ENCODE measurements around the gene SLCO1C1.

The SLCO1C1 gene

DNA sequence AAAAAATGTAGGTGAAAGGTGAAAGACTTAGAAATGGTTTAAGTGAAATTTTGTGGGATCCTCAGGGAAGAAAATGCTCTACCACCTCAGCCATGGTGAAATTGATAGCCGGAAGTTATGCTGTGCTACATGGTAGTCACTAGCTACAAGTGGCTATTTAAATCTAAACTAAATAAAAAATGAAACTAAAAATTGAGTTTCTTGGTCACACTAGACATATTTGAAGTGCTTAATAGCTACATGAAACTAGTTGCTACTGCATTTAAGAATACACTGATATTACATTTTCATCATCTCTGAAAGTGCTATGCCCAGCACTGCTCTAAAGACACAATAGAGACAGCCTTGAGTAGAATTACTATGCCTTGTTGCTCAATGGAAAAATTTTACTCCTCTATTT lies 105.0 kb downstream of the SLCO1C1 start:
- no peaks in the 10 kb centered on the region for H3K4me1 ChIP-seq
- no peak overlapping the region for H3K4me2 ChIP-seq (ENCODE audit: low read length)
- no peaks in the 10 kb centered on the region for H3K9me3 ChIP-seq (ENCODE audit: control insufficient read depth, low read length)
- no peak overlapping the region for H3K27ac ChIP-seq
- H3K9ac ChIP-seq: no peak overlapping the region
- TF ChIP-seq, protein P1, sequence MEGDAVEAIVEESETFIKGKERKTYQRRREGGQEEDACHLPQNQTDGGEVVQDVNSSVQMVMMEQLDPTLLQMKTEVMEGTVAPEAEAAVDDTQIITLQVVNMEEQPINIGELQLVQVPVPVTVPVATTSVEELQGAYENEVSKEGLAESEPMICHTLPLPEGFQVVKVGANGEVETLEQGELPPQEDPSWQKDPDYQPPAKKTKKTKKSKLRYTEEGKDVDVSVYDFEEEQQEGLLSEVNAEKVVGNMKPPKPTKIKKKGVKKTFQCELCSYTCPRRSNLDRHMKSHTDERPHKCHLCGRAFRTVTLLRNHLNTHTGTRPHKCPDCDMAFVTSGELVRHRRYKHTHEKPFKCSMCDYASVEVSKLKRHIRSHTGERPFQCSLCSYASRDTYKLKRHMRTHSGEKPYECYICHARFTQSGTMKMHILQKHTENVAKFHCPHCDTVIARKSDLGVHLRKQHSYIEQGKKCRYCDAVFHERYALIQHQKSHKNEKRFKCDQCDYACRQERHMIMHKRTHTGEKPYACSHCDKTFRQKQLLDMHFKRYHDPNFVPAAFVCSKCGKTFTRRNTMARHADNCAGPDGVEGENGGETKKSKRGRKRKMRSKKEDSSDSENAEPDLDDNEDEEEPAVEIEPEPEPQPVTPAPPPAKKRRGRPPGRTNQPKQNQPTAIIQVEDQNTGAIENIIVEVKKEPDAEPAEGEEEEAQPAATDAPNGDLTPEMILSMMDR (IDR thresholded peaks at IDR 0.05): no peak
- no peaks in the 10 kb centered on the region for H3K79me2 ChIP-seq
- H3K36me3 ChIP-seq (ENCODE audit: control insufficient read depth, insufficient read depth, low read length): no peaks in the 10 kb centered on the region
- H2AFZ ChIP-seq: no peak overlapping the region
- H3K4me3 ChIP-seq (ENCODE audit: low read depth, low read length): no peak overlapping the region
- no peaks in the 10 kb centered on the region for H3K27me3 ChIP-seq (ENCODE audit: control insufficient read depth, insufficient read depth, low read length)

DNA sequence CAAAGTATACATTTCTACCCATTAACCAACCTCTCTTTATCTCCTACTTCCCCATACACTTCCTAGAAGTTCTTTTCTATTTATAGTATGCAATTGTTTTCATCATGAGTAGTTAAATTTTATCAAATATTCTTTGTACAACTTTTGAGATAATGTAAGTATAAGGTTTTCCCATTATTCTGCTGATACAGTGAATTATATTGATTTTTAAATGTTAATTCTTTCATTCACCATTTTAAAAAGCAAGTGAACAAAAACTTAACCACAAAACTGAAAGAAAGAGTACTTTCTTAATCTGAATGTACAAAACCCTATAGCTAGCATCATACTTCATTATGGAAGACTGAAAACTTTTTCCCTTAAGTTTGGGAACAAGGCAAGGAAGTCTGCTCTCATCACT lies 105.9 kb downstream of the SLCO1C1 start:
- Histone ChIP-seq H3K79me2 (no peaks in the 10 kb centered on the region), H3K27me3 (ENCODE audit: control insufficient read depth, insufficient read depth, low read length) (no peaks in the 10 kb centered on the region), H3K4me1 (no peaks in the 10 kb centered on the region), H3K9me3 (ENCODE audit: control insufficient read depth, low read length) (no peaks in the 10 kb centered on the region), H3K36me3 (ENCODE audit: control insufficient read depth, insufficient read depth, low read length) (no peaks in the 10 kb centered on the region), H3K9ac (no peak overlapping the region), H3K4me3 (ENCODE audit: low read depth, low read length) (no peak overlapping the region), H3K4me2 (ENCODE audit: low read length) (no peak overlapping the region), H2AFZ (no peak overlapping the region), H3K27ac (no peak overlapping the region)
- TF ChIP-seq, protein P1 (IDR thresholded peaks at IDR 0.05): no peak
